LNCaP clone FGC (cell line): ENCODE measurements around the gene SIRT5.

Source experiments
- DNase-seq: peaks from one replicate; pipeline ENCODE4 v3.0.0-alpha.2; 2011; ENCODE audit warnings: low read depth
- H3K4me3 ChIP-seq: 2 replicates; pipeline ENCODE4 v1.5.1; 2011; ENCODE audit warnings: mild to moderate bottlenecking, low read depth, low read length, control low read depth
- CTCF ChIP-seq: IDR thresholded peaks from 2 replicates; pipeline ENCODE4 v1.5.1; 2012; ENCODE audit warnings: mild to moderate bottlenecking; ENCODE audit not compliant: control insufficient read depth, insufficient read depth; ENCODE audit errors: extremely low read depth

The SIRT5 gene

GRCh38 chr6:13572951-13573654 is 1.3 kb upstream of the SIRT5 start:
- peak overlapping the region; percentile 82 for H3K4me3 ChIP-seq
- DNase-seq = no peak
- no peak for TF ChIP-seq CTCF

- no peak for TF ChIP-seq CTCF
- peak overlapping the region; percentile 82 for H3K4me3 ChIP-seq
- DNase-seq = no peak
These were observed 711 bp upstream of the SIRT5 start for GRCh38 chr6:13573669-13574110.

- peak; percentile 52 for TF ChIP-seq CTCF
- DNase-seq = peak; percentile 75
- peak overlapping the region; percentile 82 for H3K4me3 ChIP-seq
These were observed 241 bp upstream of the SIRT5 start for GRCh38 chr6:13574149-13574570.

GRCh38 chr6:13575377-13575775 is 975 bp downstream of the SIRT5 start:
- TF ChIP-seq CTCF = no peak
- peak overlapping the region; percentile 82 for H3K4me3 ChIP-seq
- no peak for DNase-seq

- no peak for DNase-seq
- no peak for TF ChIP-seq CTCF
- no peak overlapping the region for H3K4me3 ChIP-seq
These were observed 1.6 kb downstream of the SIRT5 start for GRCh38 chr6:13576017-13576416.

GRCh38 chr6:13577926-13578325 is 3.5 kb downstream of the SIRT5 start:
- DNase-seq = no peak
- no peak overlapping the region for H3K4me3 ChIP-seq
- TF ChIP-seq CTCF = no peak

GRCh38 chr6:13579911-13580310 is 5.5 kb downstream of the SIRT5 start:
- no peak for TF ChIP-seq CTCF
- H3K4me3 ChIP-seq = no peak overlapping the region
- DNase-seq = no peak
